NOMO-1 treated with DMSO at 0.1 percent for 48 hours (cell line): ENCODE data around the gene FBLIM1.
"Not testable (repeated sequence)": the region's sequence is repeated elsewhere in the genome, so short reads cannot be mapped to it uniquely, and the experiment has no call there.

Source experiments
- DNase-seq: peaks from one replicate; lab custom pipeline; 2025; ENCODE audit not compliant: unreplicated experiment; lab: John Stamatoyannopoulos, UW

The FBLIM1 gene

DNA sequence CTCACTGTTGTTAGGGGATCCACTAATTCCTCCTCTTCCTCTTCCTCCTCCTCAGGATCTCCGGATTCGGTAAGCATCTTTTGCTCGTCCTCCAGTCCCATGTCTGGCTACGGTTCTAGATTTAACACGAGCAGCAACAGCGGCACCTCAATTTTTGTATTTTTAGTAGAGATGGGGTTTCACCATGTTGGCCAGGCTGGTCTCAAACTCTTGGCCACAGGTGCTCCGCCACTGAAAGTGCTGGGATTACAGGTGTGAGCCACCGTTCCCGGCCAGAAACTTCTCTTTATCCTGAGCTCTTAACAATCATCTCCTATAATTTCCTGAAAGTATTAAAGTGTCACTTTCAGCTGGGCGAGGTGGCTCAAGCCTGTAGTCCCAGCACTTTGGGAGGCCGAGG lies 49.0 kb downstream of the FBLIM1 start, which contains the start of gene UQCRHL:
Gene UQCRHL (minus strand): TSS at position 101 of the 400 bp plus-strand sequence. CDS start 0 bp downstream, at position 101.
- not testable (repeated sequence) for DNase-seq

DNA sequence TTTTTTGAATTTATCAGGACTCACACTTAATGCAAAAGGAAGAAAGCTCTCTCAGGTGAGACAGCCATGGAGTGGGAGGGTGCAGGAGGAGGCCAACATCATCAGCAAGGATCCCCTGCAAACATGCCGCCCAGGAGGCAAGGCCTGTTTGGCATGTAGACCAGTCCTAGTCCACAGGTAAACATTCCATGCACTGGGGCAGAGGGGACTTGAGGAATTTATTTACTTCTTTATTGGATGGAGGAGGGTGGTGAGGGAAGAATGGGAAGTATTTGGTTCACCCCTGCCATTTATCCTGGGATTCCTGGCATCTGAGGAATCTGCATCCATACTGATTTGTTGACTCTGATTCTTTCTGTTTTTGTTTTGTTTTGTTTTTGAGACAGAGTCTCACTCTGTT lies 50.4 kb downstream of the FBLIM1 start:
- DNase-seq = no peak

DNA sequence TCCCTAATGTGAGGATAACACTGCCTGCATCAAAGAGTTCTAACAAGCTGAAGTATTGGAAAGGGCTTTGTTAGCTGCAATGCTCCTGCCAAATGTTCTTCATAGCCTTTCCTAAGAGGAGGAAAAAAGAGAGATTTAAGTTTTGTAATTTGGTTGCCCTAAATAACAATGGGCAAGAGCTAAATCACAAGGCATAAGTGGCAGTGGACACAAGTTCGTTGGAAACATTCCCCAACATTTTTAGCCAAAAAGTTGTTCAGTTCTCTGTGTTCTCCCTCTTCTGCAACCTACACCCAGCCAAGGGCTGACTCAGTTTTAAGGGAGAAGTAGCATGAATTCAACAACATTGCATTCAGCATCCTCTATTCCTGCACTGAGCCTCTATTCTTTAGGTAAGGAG lies 51.5 kb downstream of the FBLIM1 start:
- DNase-seq = no peak

DNA sequence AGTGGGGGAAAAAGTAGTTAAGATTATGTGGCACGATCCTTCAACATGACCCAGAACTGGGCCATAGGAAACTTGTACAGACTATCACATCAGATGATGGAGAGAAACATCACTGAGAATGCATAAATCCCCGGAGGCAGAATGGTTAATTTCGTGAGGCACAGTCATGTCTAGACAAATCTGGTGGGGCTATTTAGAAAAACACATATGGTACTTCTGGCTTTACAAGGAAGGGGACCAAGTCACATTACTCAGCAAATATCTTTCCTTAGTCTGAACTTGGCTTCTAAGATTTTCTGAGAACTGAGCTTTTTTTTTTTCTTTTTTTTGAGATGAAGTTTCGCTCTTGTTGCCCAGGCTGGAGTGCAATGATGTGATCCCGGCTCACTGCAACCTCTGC lies 58.1 kb downstream of the FBLIM1 start:
- DNase-seq = no peak

DNA sequence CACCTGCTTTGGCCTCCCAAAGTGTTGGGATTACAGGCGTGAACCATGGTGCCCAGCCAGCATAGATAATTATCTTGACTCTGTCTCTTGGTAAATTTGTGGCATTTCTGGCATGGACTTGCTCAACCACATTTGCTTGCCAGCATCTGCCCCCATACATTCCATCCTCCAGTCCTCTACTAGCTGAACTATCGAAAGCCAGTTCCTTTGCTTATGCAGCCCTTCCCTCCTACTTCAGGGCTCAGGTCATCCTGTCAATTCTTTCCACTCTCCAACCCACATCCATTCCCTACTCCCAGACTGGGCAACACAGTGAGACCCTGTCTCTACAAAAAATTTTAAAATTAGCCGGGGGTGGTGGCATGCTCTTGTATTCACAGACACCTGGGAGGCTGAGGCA lies 61.9 kb downstream of the FBLIM1 start:
- no peak for DNase-seq

DNA sequence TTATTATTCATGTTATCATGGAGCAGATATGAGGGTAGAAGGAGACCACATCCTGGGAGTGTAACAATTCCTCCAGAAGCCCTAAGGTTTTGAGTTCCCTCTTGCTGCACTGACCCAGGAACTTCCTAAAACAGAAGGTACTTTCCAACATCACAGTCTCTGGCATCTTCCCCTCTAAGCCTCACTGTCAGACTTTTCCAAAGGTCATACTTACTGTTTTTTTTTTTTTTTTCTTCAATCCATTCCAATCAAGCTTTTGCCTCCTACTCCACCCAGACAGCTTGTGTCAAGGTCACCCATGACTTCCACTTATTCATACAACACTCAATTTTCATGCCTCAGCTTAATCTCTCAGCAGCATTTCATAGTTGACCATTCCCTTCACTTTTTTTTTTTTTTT lies 67.2 kb downstream of the FBLIM1 start:
- no peak for DNase-seq

DNA sequence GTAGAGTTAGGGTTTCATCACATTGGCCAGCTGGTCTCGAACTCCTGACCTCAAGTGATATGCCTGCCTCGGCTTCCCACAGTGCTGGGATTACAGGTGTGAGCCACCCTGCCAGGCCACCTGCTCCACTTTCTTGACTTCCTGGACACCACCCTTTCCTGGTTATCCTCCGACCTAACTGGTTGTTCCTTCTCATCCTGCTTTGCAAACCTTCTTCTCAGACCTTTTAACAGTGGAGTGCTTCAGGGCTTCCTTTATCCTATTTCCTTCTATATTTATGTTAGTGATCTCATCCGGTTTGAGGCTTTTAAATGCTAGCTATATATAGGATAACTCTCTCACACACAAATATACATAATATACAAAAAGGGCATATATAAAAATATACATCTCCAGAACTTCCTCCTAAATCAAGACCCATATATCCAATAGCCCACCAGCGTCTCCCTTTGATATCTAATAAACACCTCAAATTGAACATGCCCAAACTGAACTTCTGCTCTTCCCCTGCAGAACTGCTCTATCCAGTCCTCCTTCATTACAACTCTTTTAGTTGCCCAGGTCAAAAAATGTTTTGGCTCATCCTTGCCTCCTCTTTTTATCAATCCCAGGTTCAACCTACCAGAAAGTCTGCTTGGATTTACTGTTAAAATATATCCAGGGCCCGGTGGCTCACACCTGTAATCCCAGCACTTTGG lies 68.4 kb downstream of the FBLIM1 start:
- no peak for DNase-seq

DNA sequence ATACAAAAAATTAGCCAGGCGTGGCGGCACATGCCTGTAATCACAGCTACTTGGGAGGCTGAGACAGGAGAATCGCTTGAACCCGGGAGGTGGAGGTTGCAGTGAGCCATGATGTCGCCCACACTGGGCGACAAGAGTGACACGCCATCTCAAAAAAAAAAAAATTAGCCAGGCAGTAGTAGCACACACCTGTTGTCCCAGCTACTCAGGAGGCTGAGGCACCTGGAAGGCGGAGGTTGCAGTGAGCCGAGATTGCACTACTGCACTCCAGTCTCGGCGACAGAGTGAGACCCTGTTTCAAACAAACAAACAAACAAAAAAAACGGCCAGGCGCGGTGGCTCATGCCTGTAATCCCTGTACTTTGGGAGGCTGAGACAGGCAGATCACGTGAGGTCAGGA lies 69.0 kb downstream of the FBLIM1 start:
- DNase-seq = not testable (repeated sequence)

DNA sequence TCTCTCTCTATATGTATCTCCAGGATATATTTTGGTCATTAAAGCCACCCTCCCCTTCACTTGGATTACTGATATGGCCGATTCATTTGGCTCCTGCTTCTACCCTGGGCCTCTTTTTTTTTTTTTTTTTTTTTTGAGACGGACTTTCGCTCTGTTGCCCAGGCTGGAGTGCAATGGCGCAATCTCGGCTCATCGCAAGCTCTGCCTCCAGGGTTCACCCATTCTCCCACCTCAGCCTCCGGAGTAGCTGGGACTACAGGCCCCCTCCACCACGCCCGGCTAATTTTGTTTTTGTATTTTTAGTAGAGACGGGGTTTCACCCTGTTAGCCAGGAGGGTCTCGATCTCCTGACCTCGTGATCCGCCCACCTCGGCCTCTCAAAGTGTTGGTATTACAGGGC lies 70.3 kb downstream of the FBLIM1 start:
- not testable (repeated sequence) for DNase-seq

DNA sequence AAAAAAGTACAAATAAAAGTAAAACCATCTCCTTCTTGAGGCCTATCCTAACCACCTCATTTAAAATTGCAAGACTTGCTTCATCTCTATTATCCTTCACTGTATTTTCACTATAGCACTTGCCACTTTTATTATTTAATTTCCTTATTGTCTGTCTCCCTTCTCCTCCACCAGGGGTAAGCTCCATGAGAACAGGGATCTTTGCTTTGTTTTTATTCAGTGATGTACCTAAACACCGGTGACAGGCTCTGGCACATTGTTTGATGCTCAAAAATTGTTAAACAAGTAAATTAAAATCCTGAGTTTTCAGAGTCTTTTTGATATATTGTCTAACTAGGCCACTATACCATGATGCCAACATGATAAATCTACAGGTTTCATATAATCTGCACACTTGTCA lies 71.7 kb downstream of the FBLIM1 start:
- no peak for DNase-seq

DNA sequence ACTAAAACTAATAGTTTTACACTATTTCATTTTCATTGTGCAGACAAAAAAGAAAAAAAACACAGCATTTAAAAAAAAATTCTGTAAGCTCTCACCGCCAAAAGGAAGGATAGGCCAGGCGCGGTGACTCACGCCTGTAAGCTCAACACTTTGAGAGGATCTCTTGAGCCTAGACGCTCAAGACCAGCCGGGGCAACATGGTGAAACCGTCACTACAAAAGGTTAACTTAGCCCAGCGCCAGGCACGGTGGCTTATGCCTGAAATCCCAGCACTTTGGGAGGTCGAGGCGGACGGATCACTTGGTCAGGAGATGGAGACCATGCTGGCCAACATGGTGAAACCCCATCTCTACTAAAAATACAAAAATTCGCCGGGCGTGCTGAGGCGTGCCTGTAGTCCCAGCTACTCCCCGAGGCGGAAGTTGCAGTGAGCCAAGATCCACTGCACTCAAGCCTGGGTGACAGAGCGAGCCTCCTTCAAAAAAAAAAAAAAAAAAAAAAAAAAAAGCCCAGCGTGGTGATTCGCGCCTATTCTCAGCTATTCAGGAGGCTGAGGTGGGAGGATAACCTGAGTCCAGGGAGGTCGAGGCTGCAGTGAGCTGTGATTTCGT lies 74.6 kb downstream of the FBLIM1 start:
- DNase-seq = peak; percentile 76

DNA sequence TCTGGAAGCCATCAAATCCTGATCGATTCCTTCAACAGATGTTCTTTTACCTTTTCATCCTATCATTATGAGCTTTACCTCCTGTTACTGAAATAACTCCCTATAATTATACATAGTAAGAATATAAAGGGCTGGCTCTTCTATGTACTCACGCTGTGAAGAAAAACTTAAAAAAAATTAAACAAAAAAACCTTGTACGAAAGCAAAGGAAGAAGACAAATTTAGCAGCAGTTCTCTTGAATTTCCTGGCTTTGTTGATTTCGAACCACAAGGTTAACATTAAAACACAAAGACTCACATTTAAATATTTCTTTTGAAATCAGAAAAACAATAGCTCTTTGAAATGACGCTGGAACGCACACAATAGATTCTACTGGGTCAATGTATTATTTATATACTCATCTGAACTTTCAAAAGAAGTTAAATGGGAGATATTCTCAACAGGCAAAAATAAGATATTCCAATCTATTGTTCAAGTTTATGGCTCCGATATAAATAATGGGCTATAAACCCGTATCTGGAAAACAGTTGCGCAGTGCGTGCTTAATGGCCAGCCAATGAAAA lies 75.3 kb downstream of the FBLIM1 start:
- no peak for DNase-seq

DNA sequence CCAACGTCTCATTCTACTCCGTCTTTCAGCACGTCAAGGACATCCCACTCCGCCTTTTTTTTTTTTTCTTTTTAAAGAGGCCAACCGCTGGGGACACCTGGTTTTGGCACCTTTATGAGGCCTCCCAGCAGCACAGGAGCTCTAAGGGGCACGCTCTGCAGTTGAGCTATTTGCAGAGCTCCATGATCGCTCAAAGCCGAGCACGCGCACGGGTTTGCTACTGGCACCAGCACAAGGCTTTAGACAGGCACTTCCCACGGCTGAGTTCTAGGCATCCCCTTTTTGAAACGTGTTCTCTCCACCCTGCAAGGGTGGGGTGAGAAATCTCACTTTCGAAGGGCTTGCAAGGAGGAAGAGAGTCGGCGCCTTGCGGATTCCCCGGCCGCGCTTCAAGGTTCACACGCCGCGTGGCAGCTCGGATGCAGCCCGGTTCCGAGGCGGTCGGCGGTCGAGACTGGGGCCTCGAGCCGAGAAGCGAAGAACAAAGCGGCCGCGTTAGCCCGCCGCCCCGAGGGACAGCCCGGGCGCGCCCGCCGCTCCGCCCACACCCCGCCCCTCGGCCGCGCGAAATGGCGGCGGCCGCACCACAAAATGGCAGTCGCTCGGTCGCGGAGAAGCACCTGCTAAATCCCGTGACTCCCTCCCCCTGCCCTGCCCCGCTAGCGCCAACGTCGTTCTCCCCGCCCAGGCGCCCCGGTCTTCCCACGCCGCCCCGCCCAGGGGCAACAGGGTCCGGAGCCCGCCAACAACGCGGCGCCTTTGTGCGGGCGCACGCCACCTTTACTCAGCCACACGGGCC lies 76.0 kb downstream of the FBLIM1 start:
- peak; percentile 93 for DNase-seq

DNA sequence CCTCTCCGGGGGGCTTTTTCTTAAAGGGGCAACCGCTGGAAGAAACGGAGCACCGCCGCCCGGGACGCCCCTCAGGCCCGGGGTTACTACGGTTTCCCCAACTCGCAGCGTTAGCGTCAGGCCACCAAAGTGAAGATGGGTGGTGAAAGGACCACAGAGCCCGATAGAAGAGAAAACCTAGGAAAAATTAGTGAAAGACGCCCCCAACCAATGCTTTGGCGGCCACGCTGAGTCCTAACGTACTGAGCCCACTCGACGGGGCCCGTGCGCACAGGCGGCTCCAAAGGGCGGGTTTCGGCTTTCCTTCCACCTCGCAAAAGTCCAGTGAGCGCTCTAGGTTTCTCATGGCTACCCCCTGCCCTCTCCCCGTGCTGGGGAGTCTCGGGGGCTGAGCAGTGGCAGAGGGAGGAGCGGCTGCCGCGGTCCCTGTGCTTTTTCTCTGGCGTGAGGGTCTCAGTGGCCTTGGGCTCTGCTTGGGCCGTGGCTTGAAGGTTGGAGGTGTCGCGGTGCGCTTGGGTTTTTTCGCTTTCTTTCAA lies 76.7 kb downstream of the FBLIM1 start:
- DNase-seq = no peak

DNA sequence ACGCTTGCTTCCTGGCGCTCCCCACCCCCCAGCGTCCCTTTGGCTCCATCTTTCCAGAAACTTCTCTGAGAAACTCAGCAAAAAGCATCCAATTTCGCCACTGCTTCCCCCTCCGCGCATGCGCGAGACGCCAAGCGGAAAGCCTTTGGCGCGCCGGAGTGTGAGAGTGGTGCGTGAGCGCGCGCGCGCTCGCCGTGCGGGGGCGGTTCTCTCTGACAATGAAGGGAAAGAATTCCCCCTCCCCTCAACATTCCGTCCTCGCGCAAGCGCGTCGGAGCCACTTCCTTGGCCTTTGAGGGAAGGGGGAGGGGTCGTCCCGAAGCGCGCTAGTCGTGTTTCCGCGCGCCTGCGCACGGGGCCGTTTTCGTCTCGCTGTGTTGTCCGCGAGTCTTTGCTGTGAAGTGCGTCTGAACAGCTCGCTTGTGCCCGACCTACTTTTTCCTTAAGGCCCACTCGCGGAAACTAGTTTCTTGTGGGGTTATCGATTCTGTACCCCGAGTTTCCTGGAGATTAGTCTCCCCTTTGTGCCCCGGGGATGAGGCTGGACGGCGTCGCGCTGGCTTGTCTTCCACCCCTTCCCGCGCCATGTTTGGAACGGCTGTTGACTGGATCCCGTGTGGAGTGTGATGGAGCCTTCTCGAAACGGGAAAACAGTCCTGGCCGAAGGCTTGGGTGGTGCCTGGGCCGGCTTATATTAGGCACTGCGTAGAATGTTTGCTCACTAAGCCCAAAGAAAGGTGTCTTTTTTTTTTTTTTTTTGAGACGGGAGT lies 77.3 kb downstream of the FBLIM1 start:
- DNase-seq = peak; percentile 98
